HG03354 (cell line): Measurements from ENCODE around the gene METTL4.
A peak's percentile ranks its signal among the peaks of the same experiment; 100 is the strongest.
"Not testable (repeated sequence)": the region's sequence is repeated elsewhere in the genome, so short reads cannot be mapped to it uniquely, and the experiment has no call there.

ENCODE experiments used
- ATAC-seq: cut with Tn5 transposase; IDR thresholded peaks from one replicate; pipeline ENCODE4 v1.9.1; 2021; ENCODE audit warnings: mild to moderate bottlenecking; ENCODE audit not compliant: unreplicated experiment, poor library complexity, severe bottlenecking

METTL4 gene

DNA sequence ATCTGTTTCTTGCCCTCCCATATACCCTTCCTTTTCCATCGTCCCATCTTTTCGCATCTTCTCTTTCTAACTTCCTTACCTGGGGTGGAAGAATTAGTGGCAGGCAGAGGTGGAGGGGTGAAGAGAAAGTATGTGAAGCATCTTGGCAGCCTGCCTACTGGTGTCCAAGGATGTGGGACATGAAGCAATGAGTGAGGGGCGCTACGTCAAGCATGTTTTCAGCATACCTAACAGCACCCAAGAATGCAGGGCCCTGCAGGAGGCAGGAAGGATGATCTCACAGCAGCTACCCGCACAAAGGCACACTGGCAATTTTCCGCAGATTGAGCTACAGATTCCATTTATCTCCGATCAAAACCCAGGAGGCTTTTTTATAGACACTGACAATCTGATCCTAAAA lies 42.2 kb downstream of the METTL4 start:
- ATAC-seq = no peak

DNA sequence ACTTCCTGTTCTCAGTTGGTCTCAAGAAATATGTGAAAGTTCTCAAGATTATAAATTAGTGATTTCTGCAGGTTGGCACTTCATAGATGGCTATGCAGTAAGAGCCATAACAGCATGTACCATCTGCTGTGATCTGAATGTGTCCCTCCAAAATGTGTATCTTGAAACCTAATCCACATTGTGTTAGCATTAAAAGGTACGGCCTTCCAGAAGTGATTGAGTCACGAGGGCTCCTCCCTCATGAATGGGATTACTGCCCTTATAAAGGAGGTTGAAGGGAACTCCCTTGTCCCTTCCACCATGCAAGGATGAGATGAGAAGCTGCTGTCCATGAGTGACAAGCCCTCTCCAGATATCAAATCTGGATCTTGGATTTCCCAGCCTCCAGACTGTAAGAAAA lies 45.0 kb downstream of the METTL4 start:
- ATAC-seq = no peak

- ATAC-seq = not testable (repeated sequence)
Measured at GRCh38 chr18:2524794-2525198, 46.5 kb downstream of the METTL4 start.

GRCh38 chr18:2522112-2522511 lies 49.2 kb downstream of the METTL4 start:
- peak; percentile 58 for ATAC-seq

DNA sequence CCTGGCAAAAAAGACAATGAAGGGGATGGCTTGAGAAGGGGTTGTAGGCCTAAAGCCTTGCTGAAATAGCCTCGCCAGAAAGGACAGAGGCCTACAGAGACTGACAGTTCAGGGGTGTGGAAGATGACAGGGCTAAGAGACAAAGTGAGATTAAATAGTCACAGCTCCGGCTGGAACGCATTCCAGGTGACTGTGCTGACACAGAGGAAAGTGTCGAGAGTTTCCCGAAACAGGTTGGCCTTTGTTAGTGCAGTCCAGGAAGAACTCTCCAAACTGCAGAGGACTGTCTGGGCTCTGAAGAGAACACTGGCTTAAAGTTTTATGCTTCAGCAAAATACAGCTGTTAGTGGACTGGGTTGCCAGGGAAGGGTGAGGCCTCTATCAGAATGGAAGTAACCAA lies 52.8 kb downstream of the METTL4 start:
- ATAC-seq = no peak

DNA sequence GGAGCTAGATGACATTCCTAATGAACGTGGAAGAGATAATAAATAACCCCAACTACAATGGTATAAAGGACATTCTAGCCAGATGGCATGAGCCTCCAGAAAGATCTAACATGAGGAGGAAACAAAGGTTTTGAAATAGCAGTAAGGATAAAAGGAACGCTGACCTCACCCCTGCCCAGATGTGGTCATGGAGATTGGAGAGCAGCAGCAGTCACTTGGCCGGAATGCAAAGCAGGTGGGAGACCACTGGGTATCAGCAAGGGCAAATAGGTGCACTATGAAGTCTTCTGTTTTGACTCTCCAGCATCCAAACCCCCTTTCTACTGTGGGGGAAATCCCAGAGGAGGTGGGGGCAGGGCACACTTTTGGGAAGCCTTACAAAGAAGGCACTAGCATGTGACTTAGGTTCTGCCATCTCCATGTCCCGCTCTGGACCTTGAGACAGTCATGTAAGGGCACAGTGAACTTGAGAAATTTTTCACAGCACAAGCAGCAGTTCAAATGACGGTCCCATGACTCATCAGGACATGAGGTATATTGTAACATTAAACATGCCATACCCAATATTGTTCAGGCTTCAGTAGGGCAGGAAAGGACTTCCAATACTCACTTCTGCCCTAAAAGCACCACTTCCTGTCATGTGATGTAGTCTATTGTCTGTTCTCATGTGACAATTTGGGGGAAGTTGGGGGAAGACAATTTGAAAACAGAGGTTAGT lies 55.2 kb downstream of the METTL4 start:
- ATAC-seq = peak; percentile 68

- no peak for ATAC-seq
Measured at GRCh38 chr18:2515171-2515787, 56.0 kb downstream of the METTL4 start.

DNA sequence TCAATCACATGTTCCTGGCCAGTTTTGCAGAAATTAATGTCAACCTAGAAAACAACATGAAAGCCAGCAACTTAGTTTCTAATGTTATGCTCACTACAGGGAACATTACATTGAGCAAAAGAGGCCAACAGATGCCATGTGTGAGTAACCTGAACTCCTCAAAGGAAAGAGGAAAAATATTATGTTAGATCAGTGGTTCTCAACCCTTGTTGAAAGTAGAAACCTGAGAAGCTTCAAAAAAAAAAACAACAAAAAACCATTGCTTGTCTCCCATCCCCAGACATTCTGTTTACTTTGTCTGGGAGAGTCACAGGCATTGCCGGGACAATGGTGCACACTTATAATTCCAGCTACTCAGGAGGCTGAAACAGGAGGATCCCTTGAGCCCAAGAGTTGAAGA lies 57.7 kb downstream of the METTL4 start:
- ATAC-seq = no peak

DNA sequence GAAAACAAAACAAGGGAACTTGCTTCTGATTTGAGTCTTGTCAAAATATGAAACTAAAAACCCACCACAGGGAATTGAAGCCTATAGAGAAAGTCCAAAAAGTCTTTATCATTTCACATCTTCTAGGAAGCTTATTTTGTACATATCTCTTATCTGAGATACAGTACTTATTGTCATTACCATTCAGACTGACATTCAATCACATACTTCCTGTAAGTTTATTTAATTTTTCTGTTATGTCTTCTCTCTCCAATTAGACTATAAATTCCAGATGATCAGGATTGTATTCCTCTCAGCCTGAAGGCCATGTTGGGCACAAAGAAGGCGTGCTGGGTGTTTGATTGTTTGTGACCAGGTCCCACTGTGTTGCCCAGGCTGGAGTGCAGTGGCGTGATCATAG lies 59.2 kb downstream of the METTL4 start:
- no peak for ATAC-seq

DNA sequence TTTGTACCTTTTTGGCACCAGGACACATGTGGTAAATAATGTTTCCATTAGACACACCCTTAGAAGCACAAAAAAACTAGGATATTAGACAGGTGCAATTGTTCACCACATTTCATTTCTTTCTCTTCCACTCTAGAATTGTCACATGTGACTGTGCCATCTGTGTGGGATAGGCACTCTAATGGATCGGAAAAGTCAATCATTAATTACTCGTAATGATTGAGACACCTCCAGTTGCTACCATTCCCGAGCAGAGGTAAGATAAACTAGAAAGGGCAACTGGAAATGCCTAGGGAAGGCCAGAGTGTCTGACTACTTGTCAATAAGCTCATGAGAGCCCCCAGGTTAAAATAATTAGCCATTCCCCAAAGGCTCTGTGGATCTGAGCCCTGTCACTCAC lies 59.9 kb downstream of the METTL4 start:
- no peak for ATAC-seq

DNA sequence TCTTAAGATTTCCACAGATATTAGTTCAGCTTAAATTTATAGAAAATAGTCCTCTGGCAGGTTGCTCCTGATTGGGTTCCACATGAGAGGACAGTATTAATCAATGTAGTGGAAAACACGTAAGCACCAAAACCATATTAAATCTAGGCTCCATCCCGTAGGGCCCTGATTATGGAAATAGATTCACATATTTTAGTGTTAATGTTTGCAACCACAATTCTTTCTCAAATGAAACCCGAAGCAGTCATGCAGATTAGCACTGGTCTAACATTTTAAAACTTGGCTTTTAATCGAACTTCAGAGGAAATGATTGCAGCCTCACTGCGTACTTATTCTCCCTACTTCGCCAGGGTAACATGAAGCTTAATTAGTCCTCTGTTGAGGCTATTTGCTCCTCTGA lies 60.9 kb downstream of the METTL4 start:
- ATAC-seq = no peak

GRCh38 chr18:2508678-2509077 lies 62.6 kb downstream of the METTL4 start:
- ATAC-seq = no peak

GRCh38 chr18:2508155-2508554 lies 63.1 kb downstream of the METTL4 start:
- no peak for ATAC-seq

DNA sequence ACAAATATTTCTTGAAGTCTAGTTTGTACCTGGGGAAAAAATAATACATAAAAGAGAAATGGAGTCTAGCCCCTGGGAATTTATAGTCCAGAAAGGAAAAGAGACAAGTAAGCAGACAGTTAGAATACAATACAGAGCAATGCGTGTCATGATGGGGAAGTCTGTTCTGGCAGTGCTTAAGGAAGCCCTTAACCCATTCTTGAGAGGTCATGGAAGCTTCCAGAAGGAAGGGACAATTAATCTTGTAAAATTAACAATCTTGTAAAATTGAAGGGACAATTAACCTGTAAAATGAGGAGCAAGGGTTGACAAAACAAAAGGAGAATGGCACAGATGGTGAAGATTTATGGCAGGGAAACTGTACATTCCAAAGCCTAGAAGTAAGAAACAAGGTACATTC lies 66.7 kb downstream of the METTL4 start:
- no peak for ATAC-seq

- ATAC-seq = no peak
Measured at GRCh38 chr18:2502880-2503279, 68.4 kb downstream of the METTL4 start.

DNA sequence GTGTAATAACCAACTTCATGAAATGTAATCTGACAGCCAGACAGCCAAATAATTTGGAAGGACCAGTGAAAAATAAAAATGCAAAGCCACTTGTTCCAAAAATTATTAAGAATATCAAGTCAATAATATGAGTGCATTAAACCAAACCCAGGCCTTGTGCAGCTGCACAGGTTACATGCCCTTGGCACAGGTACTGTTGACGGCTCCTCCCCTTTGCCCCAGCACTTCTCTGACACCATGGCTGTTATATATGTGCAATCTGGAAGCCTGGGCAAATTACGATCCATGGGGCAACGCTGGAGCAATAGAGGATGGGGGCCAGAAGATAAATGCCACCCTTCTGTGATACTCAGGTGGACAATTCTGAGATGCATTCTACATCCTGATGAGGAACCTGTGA lies 68.9 kb downstream of the METTL4 start:
- ATAC-seq = no peak

- no peak for ATAC-seq
Measured at GRCh38 chr18:2497797-2498196, 73.5 kb downstream of the METTL4 start.

- ATAC-seq = no peak
Measured at GRCh38 chr18:2495381-2495780, 75.9 kb downstream of the METTL4 start.

DNA sequence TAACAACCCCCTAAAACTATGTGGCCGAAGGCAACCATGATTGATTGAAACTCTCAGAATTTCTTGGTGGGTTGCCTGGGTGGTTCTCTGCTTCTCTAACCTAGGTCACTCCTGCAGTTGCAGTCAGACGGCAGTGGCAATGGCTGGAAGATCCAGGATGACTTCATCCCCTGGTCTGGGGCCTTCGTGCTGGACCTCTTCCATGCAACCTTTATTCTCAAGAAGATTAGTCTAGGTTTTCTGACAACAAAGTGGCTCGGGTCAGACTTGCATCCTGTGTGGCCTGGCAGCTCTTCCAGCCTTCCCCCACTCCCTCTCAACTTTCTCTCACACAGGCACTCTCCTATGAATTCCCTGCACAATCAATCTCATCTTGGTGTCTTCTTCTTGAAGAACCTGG lies 76.4 kb downstream of the METTL4 start:
- ATAC-seq = no peak
